SK-N-MC (cell line): ENCODE results near the gene ABI3BP.
A peak's percentile ranks its signal among the peaks of the same experiment; 100 is the strongest.

Experiments
- DNase-seq: peaks from one replicate; pipeline ENCODE4 v3.0.0-alpha.2; 2011; ENCODE audit warnings: low read depth, low spot score
- H3K27ac ChIP-seq: fragments of 200-600 bp; sonication (generic); 2 replicates; pipeline ENCODE4 v1.5.1; 2016; ENCODE audit warnings: mixed run types
- H3K36me3 ChIP-seq: fragments of 200-600 bp; sonication (generic); 2 replicates; pipeline ENCODE4 v1.6.1; 2017; ENCODE audit warnings: antibody characterized with exemption, low read length, mixed read lengths; ENCODE audit not compliant: insufficient read depth
- H3K4me3 ChIP-seq: fragments of 200-600 bp; sonication (generic); 2 replicates; pipeline ENCODE4 v1.5.1; 2016
- H3K9ac ChIP-seq: fragments of 200-600 bp; sonication (generic); 2 replicates; pipeline ENCODE4 v1.8.0; 2017; ENCODE audit warnings: mixed run types, mixed read lengths; ENCODE audit not compliant: insufficient read length
- H3K9me3 ChIP-seq: fragments of 200-600 bp; sonication (generic); 2 replicates; pipeline ENCODE4 v1.6.1; 2017; ENCODE audit warnings: low read depth, mild to moderate bottlenecking, antibody characterized with exemption, low read length, moderate library complexity, mixed read lengths
- EZH2 ChIP-seq: fragments of 200-600 bp; sonication (generic); IDR thresholded peaks from one replicate; pipeline ENCODE4 v1.6.1; 2017; ENCODE audit warnings: antibody characterized with exemption
- FOXP2 ChIP-seq: optimal IDR thresholded peaks from 2 replicates; pipeline ENCODE3; 2011; ENCODE audit warnings: mild to moderate bottlenecking, moderate library complexity; ENCODE audit not compliant: insufficient read depth; ENCODE audit errors: extremely low read length, control extremely low read depth
- POLR2AphosphoS5 ChIP-seq: IDR thresholded peaks from 2 replicates; pipeline ENCODE4 v1.6.1; 2012; ENCODE audit warnings: mild to moderate bottlenecking, low read depth, low read length, borderline replicate concordance

The ABI3BP gene

GRCh38 chr3:100993309-100993708 lies at the start of gene ABI3BP:
Gene ABI3BP (minus strand): TSS chr3:100993421. CDS start chr3:100993384, 37 bp downstream.
- Histone ChIP-seq H3K4me3 (peak within 1 kb of the TSS; percentile 85), H3K36me3 (no peaks in the 10 kb centered on the region), H3K9ac (peak within 1 kb of the TSS; percentile 68), H3K27ac (peak within 1 kb of the TSS; percentile 76; the same call in 1 of the 2 replicates), H3K9me3 (no peaks in the 10 kb centered on the region)
- TF ChIP-seq EZH2 (no peak), FOXP2 (no peak), POLR2AphosphoS5 (no peak; the same call in 1 of the 2 replicates)
- DNase-seq, result peak; percentile 22

GRCh38 chr3:101039285-101039684 lies 46.1 kb upstream of the ABI3BP start:
- DNase-seq, result no peak
- 0 out of 2 replicates have a peak, but pooled peaks cover 3% of the 10 kb centered on the region for H3K36me3 ChIP-seq
- no peak for TF ChIP-seq EZH2
- no peak for TF ChIP-seq FOXP2
- TF ChIP-seq POLR2AphosphoS5, result no peak
- H3K9me3 ChIP-seq, result peaks cover 9% of the 10 kb centered on the region
- H3K4me3 ChIP-seq, result peak overlapping the region; percentile 43
- peak overlapping the region; percentile 90 for H3K27ac ChIP-seq
- H3K9ac ChIP-seq, result no peak overlapping the region

GRCh38 chr3:101038880-101039279 lies 45.7 kb upstream of the ABI3BP start:
- peak overlapping the region; percentile 46 for H3K4me3 ChIP-seq
- H3K36me3 ChIP-seq, result 0 out of 2 replicates have a peak, but pooled peaks cover 3% of the 10 kb centered on the region
- no peak overlapping the region for H3K9ac ChIP-seq
- H3K9me3 ChIP-seq, result peaks cover 9% of the 10 kb centered on the region
- TF ChIP-seq EZH2 (no peak), FOXP2 (peak; percentile 64), POLR2AphosphoS5 (peak; percentile 73; the same call in 1 of the 2 replicates)
- DNase-seq, result peak; percentile 100
- H3K27ac ChIP-seq, result peak overlapping the region; percentile 90

GRCh38 chr3:101038393-101038792 lies 45.2 kb upstream of the ABI3BP start:
- 0 out of 2 replicates have a peak, but pooled peaks cover 3% of the 10 kb centered on the region for H3K36me3 ChIP-seq
- peaks cover 9% of the 10 kb centered on the region for H3K9me3 ChIP-seq
- DNase-seq, result peak; percentile 34
- no peak overlapping the region for H3K9ac ChIP-seq
- H3K27ac ChIP-seq, result peak overlapping the region; percentile 90
- TF ChIP-seq POLR2AphosphoS5, result no peak
- H3K4me3 ChIP-seq, result peak overlapping the region; percentile 46

- no peak overlapping the region for H3K4me3 ChIP-seq
- H3K9me3 ChIP-seq, result peaks cover 9% of the 10 kb centered on the region
- TF ChIP-seq POLR2AphosphoS5, result no peak
- no peak for TF ChIP-seq EZH2
- TF ChIP-seq FOXP2, result no peak
- no peak for DNase-seq
- H3K36me3 ChIP-seq, result 0 out of 2 replicates have a peak, but pooled peaks cover 3% of the 10 kb centered on the region
- peak overlapping the region; percentile 90 for H3K27ac ChIP-seq
- no peak overlapping the region for H3K9ac ChIP-seq
These were observed 44.4 kb upstream of the ABI3BP start for GRCh38 chr3:101037613-101038012.

GRCh38 chr3:101036676-101037075 lies 43.5 kb upstream of the ABI3BP start:
- TF ChIP-seq FOXP2 (no peak), POLR2AphosphoS5 (no peak), EZH2 (no peak)
- Histone ChIP-seq H3K9me3 (peaks cover 9% of the 10 kb centered on the region), H3K4me3 (peak overlapping the region; percentile 35), H3K36me3 (0 out of 2 replicates have a peak, but pooled peaks cover 3% of the 10 kb centered on the region), H3K27ac (peak overlapping the region; percentile 88), H3K9ac (no peak overlapping the region)
- DNase-seq, result no peak

- 0 out of 2 replicates have a peak, but pooled peaks cover 3% of the 10 kb centered on the region for H3K36me3 ChIP-seq
- peaks cover 9% of the 10 kb centered on the region for H3K9me3 ChIP-seq
- no peak overlapping the region for H3K9ac ChIP-seq
- H3K27ac ChIP-seq, result peak overlapping the region; percentile 88
- H3K4me3 ChIP-seq, result peak overlapping the region; percentile 35
- TF ChIP-seq FOXP2 (no peak), EZH2 (no peak), POLR2AphosphoS5 (no peak)
- peak; percentile 86 for DNase-seq
These were observed 43.0 kb upstream of the ABI3BP start for GRCh38 chr3:101036213-101036618.

GRCh38 chr3:101027286-101027685 lies 34.1 kb upstream of the ABI3BP start:
- H3K9ac ChIP-seq, result no peak overlapping the region
- peak overlapping the region; percentile 87 for H3K27ac ChIP-seq
- H3K36me3 ChIP-seq, result no peaks in the 10 kb centered on the region
- peak overlapping the region; percentile 33; the same call in 1 of the 2 replicates for H3K4me3 ChIP-seq
- H3K9me3 ChIP-seq, result no peaks in the 10 kb centered on the region; the same call in 1 of the 2 replicates
- no peak for DNase-seq
- TF ChIP-seq POLR2AphosphoS5 (no peak), EZH2 (no peak), FOXP2 (no peak)
